Fibroblast of skin of left quadriceps (primary cell): ENCODE measurements around the gene TTC28.

Experiments used
- DNase-seq, 2 experiments: peaks; one replicate each; pipeline ENCODE4 v3.0.0-alpha.2; 2013; ENCODE audit warnings: low read depth in 2 of 2

Gene TTC28

DNA sequence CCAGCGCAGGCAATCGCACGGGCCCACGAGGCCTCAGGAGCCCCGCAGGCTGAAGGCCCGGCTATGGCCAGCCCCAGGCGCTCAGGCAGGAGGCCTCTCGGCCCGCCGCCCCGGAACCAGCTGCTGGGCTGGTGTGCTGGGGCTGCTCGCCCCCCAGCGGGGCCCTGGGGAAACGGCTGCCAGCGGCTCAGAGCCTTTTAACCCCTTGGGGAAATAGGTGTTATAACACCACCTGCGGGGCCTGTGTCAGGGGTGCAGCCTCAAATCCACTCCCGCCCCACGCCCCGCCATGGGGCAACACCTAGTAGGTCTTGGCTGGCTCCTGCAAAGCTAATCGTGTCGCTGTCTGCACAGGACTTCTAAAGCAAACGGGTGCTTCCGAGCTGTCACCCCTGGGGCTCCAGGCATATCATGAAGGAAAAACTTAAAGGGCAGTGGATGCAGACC is 237.4 kb downstream of the TTC28 start:
- peak; percentile 49 to 52 for DNase-seq

DNA sequence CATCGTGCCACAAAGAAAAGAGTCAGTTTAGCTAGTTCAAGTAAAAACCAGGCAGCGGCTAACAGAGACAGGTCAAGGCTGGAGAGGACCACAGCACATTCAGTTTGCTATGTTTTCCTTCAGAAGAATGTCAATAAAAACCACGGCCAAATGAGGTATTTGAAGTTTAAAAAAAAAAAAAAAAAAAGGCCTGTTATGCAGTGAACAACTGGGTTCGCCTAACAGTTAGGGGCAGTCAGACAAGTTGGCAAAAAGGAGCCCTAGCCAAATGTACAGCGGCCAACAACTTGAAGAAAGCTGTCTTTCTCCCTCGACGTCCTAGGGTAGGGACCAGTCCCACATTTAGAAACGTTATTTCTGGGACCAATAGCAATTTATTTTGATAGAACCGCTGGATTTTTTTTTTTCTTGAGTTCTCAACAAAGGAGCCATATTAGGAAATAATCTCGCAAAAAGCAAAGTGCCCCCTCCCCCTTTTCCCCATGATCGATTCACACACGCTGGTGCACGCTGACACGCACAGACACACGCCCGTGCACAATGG is 237.8 kb downstream of the TTC28 start:
- no peak for DNase-seq

DNA sequence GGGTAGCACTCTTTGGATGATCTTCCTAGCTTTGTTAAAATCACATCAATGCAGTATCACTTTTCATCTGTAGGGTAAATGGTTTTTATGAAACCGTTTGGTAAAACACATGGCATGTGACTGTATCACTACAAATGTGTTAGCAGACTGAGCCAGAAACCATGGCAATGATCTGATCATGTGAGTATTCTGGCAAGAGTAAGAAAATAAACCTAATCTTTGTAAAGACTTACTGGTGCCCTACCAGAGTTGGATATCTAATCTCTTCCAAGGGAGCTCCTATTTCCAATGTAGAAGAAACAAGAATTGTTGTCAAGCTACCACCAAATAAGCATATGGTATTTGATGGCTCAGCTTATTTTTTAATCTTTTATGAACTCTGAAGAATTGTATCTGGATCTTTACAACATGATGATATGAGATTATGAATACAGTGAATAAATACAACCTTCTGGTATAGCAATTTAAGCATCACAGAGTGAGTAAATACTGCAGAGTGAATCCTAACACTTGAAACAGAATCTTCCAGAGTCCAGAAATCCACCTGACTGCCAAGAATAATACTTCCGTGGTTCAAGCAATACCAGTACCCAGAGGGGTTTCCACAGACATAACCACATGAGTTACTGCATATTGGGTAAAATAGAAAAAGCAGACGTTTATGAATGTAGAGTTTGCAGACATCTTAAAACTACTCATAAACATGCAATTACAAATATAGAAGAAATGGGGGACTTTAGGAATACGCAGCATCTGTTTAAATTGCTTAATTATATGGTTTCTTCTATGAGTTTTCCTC is 238.8 kb downstream of the TTC28 start:
- no peak for DNase-seq

DNA sequence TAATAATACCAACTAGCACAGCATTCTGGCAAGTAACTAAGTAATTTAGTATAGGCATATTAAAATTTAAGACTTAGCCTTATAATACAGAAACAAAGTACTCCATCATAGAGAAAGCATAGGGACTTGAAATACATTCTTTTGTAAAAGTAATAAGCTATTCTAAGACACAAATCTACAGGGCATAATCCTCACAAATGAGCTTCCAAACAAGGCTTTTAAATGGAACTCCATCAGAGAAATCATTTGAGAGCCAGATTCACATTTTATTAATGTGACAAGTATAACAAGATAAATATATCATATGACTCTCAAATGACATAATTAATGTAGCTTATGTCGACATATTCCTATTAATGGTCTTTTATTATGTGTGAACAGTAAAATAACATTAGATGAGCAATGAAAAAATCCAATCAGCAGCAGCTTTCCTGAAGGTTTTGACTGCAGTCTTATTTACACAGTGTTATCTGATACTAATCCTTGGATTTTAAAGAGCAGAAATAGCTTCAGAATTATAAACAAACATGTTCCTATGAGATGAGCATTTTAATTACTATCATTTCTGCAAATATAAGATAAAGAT is 241.4 kb downstream of the TTC28 start:
- no peak for DNase-seq

DNA sequence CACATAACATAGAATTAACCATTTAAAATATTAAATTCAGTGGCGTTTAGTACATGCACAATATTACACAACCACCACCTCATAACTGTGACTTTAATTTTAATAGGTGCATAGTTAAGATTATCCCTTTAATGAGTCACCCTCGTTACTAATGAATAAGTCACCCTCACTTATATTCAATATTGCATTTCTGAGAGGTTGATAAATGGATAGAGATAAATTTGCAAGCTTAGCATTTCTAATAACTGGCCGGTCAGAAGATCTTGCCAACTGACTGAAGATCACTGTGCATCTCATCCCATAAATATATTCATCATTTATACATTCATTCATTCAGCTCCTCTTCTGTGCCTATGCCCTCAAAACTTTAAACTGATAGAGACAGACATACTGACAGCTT is 243.7 kb downstream of the TTC28 start:
- no peak for DNase-seq

DNA sequence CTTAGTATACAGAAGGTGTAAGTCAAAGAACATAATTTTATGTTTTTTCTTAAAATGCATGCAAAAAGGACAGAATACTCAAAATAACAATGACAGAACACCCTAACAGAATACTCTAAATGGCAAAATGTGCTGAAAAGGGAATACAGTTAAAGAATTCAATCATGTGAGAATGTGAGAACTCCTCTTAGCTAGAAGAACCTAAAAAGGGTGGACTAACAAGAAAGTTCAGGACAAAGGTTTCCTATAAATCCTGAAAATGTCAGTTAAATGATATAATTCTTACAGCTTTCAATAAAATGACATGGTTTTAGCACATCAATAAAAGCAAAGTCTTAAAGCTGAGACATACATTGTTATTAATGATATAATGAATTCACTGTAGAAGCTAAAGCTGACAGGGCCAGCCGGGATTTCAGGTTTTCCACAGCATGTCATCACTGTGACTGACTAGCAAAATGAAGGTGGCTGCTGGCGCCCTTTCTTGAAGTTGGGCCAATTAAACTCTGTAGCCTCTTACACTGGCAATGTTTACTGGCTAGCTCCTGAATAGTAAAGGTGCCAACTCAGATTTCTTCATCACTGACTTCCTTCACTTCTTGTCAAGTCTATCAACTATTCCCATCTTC is 244.4 kb downstream of the TTC28 start:
- no peak for DNase-seq

DNA sequence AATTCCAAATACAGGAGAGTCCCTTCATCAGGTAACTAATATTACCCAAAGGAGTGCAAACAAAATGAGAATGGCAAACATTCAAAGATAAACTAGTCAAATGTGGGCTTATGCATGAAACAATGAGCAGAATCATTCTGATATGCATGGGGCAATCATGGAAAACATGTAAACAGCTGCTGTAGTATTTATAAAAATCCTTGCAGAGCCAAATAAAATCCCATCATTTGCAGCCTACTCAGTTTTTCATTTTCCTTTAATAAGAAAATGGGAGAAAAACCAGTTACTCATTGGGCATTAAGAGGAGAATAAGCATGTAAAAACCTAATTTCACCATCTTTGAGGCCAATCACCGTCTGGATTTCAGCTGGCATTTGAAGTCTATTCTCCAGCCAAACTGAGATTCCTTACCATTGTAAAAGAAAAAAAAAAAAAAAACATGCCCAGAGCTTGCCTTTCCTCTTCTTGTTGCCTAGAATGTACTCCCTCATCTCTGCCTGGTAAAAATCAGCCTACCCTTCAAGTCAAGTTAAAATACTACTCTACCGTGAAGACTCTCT is 249.1 kb downstream of the TTC28 start:
- no peak for DNase-seq

DNA sequence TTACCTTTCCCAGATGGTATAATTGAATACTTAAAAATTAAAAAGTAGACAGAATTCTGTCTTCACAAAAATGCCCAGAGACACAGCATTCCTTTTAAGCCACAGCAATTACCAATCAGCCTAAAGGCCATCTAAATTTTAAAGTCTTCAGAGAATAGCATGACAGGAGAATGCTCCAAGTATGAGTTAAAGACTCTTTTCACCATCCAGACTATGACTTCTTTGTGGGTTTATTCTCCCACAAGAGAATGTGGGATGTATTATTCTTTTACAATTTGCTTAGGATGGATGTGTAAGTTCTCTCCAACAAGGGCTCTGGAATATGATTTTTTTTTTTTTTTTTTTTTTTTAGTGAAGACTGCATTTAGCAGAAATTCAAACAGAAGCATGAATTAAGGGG is 249.9 kb downstream of the TTC28 start:
- no peak for DNase-seq

DNA sequence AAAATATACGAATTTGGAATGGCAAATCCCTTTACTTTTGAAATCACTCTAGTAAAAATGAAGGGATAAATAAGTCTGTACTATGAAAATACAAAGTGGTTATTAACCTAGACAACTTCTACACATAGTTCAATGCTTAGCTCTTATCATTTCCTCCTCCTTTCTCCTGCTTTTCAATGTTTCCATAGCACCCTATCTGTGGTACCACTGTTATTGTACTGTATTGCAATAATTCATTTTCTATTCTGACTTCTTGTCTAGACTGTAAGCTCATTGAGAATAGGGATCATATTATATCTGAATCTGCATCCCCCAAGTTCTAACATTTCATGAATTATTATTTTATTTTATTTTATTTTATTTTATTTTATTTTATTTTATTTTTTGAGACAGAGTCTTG is 251.4 kb downstream of the TTC28 start:
- DNase-seq, result no peak

DNA sequence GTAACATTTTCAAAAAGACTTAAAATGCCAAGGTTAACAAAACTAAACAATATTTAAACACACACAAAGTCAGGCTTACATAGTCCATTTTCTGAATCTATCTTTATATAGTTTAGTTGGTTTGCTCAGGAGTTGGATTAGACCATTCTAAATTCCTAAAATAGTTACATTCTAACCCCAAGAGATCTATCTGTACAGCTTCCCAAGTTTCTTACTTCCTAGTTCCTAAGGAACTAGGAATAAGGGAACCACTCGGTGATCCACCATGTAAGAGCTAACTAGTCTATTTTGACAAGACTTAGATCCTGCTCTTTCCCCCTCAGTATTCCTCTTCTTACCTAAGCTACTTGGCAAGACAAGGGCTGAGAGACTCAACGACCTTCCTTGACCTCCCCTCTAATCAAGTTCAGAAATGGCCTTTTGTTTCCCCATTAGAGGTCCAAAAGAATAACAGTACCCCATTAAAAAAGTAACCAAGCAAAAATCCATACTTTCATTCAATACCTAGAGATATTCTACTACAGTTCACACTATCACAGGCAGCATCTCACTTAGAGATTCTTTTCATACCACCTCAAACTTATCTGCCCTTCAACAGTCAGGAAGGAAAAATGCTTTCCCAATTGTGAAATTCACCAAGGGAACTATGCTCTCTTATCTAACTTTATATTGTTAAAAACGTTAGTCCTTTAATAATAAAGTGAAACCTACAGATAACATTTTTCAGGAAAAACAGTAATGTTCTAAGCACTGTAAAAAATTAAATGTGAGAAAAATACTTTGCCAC is 253.1 kb downstream of the TTC28 start:
- DNase-seq, result no peak

DNA sequence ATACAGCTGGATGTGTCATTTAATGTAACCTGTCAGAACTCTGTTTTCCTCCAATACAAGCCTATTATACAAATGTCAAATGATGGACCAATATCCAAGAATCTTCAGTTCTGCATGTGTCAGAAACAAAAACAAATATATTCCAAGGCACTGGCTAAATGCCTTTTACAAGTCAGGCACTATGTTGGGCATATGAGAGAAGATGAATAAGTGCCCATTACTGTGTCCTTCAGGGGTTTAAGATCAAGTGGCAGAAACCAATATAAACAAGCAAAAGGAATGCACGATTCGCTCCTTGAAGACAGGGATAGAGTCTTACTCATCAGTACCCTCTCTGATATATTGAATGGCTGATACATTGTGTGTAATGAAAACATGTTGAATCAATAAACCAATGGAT is 254.4 kb downstream of the TTC28 start:
- DNase-seq, result no peak

DNA sequence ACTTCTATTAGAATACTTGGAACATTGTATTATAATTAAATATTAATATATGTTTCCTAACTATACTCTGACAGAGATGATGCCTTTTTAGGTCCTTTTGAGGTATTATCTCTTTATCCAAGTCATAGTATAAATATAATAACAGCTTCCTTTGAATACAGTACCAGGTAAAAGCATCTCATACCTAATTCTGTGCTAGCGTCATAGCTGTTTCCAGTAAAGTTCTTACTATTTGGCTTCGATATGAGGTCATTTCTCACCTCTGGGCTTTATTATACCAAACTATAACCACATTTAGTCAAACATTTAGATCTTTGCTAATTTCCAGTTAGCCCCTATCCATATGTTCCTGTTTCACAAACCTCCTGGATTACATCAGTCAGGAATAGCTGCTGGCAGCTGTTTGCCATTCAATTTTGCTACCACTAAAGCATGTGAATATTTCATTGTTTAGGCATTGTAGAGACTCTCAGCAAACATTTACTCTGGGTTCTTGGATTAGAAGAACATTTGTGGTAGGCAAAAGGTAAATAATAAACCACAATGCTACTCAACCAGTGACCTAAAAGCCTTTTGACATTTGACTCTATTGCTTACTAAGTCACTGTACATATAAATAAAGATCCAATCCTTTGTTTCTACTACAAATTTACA is 255.1 kb downstream of the TTC28 start:
- peak; percentile 55 to 59 for DNase-seq

DNA sequence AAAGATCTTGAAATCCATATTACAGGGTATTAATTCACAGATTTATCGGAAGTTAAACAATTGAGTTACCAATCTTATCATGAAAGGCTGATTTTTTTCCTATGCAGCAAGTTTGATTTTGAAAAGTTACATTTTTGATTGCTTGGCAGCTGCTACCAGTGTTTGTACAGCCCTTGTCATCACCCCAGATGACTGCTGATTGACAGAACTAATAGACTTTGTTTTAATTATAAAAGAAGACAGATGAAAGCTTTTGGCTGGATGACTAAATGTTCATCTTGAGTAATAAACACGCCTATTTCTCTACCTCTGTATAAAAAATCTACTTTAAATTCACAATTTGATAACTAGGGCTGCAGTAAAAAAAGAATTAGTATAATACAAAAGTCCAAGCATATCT is 259.7 kb downstream of the TTC28 start:
- no peak for DNase-seq

DNA sequence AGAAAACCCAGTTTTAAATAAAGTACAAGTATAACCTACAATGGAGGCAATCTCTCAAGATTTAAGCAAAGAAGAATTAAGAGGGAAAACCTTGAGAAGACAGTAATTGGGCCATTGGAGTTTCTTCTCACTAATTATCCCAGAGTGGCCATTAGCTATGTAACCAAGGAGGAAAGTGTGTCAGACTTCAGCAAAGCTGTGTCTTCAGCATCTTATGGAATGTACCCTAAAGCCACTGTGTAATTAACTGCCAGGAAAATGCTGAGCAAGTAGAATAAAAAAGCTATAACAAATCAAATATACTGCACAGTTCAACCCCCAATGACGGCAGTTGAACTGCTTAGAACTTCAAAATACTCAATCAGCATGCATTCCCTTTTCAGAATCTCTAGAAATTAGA is 261.6 kb downstream of the TTC28 start:
- DNase-seq, result no peak

DNA sequence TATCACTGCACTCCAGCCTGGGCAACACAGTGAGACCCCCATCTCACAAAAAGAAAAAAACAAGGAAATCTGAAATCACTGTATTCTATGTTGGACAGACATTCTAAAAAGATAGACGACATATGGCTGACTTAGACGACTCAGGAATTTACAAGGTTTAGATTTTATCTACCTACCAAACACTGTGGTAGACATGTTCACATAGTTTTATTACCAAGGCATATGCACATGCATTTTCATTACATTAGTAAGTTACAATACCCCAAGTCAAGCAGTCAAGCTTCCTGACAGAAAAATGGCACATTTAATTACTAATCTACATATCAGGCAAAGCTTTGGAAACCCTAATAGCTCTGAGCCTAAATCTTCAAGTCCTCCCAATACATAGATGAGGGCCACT is 262.2 kb downstream of the TTC28 start:
- no peak for DNase-seq

DNA sequence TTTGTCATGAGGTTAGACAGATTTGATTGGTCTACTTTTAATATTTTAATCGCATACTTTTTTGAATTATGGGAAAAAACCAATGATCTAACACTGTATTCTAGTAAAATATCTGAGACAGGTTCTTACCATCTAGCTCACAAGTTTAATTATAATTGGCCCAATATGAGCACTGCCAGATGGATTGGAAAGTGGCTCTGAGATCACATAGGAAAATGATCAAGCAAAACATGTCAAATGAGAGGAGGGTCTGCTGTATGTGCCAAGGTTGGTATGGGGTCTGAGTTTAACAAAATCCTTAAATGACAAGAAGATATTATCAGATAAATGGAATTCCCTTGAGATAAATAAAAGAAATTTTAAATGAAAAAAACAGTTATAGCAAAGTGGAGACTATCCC is 264.7 kb downstream of the TTC28 start:
- DNase-seq, result no peak

DNA sequence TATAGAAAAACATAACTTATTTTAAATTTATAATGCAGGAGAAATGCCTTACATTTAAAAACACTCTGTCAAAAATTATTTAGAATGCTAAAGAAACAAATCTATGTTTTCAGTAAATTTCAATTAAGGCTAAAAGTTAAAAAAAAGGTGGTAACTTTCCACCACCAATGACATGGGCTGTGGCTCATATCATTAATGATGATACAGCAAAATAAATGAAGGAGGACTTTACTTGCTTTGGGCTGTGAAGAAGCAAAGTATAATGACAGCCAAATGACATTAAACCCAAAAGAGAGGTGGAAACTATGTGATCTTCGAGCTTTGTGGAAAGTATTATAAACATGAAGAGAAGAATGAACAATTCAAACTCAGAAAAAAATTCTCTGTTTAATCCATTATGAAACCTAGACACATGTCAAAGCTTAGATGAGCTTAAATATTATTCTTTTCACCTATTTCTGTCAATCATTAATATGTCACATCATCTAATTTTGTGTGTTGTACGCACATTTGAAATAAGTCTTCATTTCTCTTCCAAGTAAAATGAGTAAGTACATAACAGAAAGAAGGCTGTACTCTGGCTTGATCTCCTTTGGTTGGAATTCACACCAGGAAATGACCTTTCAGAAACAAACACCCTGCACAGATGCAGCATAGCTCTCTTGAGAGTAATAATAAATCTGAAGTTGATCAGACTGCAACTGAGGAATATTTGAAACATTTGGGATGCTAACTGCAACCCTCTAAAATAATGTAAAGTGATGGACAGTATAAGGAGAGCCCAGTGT is 265.8 kb downstream of the TTC28 start:
- no peak for DNase-seq

DNA sequence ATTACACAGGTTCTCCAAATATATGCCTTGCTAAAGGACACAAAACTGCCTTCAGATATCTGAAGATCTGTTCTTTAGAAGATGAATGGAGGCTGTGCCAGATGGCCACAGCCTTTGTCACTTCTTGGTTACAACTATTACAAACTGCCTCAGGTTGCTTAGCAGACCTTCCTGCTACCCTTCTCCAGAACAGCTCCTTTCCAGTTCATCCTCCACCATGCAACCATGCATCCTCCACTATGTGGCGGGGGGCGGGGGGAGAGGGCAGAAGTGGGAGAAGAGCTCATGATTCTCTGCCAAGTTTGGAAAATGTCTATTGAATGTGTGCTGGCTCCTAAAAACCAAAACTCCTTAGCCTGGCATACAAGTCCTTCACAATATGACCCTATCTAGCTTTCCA is 267.5 kb downstream of the TTC28 start:
- no peak for DNase-seq

DNA sequence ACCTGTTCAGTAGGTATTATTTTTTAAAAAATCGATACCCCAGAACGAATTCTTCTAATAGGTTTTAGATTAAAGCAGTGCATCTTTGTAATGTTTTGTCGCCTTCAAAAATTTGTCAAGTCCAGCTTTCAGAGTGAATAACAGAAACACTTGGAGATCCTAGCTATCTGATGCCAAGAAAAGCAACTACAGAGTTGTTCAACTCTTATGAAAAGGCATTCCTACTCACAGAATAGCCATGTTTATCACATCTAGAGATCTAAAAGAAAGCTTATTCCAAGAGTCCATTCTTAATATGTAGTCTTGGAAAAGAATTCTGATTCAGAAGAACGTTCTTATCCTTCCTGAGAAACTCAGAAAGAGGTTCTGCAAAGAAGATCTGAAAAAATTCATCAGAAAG is 268.5 kb downstream of the TTC28 start:
- DNase-seq, result no peak

DNA sequence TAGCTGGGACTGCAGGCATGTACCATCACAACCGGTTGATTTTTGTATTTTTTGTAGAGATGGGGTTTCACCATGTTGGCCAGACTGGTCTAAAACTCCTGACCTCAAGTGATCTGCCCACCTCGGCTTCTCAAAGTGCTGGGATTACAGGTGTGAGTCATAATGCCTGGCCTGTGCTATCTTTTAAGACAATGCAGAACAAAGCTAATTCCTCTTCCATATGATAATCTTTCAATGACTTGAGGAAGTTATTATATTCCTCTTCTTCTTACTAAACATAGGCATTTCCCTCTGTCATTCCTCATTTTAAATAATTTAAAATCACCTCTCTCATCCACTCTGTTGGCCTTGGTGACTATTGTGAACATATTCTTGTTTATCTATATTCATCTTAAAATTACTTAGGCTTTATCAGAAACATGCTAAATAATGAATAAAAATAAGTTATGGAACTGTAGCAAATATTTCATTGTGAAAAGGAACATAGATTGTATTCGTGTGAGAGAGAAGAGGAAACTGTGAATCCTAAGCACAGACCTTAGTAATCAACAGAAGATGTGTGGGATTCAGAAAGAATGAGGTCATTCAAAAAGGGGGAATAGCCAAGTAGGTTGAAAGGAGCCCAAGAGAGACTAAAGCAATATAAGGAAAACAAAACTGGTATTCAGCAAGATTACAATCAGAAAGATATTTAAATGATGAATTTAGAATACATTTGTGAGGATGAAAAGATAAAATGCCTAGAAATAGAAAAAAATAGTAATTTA is 269.4 kb downstream of the TTC28 start:
- peak; percentile 31 to 37 for DNase-seq
